Activated naive CD8-positive, alpha-beta T cell treated with anti-CD3 and anti-CD28 coated beads, Interleukin-2, amount 10 ng/mL, durations not matched to agents 7 days and 5 days (primary cell): Measurements from ENCODE around the gene MTPN. TPM values are rescaled to one million over a fixed set of nuclear protein-coding genes. Genes with fewer than 3 reads are reported as not detected.

Experiments
- ATAC-seq: fragments of 150-1000 bp; cut with Tn5 transposase; one replicate; pipeline ENCODE4 v1.10.0; 2021; ENCODE audit warnings: low read depth, moderate library complexity
- POLR2A ChIA-PET: fragments of 350-600 bp; sonication (Branson Sonifier 250); formaldehyde crosslinking; loops from one replicate; lab custom pipeline; 2021; ENCODE audit warnings: antibody characterized with exemption; lab: Charles Lee
- DNase-seq: peaks from one replicate; pipeline ENCODE4 v3.0.0; 2021
- H3K27ac Mint-ChIP-seq: one replicate; pipeline ENCODE4 v1.8.0; 2022; ENCODE audit warnings: mild to moderate bottlenecking, mixed read lengths
- H3K27me3 Mint-ChIP-seq: one replicate; pipeline ENCODE4 v1.8.0; 2022; ENCODE audit warnings: mild to moderate bottlenecking, moderate library complexity, mixed read lengths
- H3K36me3 Mint-ChIP-seq: one replicate; pipeline ENCODE4 v1.8.0; 2021; ENCODE audit warnings: mild to moderate bottlenecking, mixed read lengths
- H3K4me1 Mint-ChIP-seq: one replicate; pipeline ENCODE4 v1.8.0; 2021; ENCODE audit warnings: mixed read lengths
- H3K4me3 Mint-ChIP-seq: one replicate; pipeline ENCODE4 v1.8.0; 2022; ENCODE audit warnings: mild to moderate bottlenecking, moderate library complexity, mixed read lengths
- H3K9me3 Mint-ChIP-seq: one replicate; pipeline ENCODE4 v1.8.0; 2021; ENCODE audit warnings: mixed read lengths
- total RNA-seq, 2 experiments: library from RNA; stranded (reverse); gene quantifications; one replicate each; pipeline ENCODE4 v1.2.3, GENCODE V29; 2021

The MTPN gene
- total RNA-seq, 2 experiments from 2014 or later, result 120 to 127 TPM

DNA sequence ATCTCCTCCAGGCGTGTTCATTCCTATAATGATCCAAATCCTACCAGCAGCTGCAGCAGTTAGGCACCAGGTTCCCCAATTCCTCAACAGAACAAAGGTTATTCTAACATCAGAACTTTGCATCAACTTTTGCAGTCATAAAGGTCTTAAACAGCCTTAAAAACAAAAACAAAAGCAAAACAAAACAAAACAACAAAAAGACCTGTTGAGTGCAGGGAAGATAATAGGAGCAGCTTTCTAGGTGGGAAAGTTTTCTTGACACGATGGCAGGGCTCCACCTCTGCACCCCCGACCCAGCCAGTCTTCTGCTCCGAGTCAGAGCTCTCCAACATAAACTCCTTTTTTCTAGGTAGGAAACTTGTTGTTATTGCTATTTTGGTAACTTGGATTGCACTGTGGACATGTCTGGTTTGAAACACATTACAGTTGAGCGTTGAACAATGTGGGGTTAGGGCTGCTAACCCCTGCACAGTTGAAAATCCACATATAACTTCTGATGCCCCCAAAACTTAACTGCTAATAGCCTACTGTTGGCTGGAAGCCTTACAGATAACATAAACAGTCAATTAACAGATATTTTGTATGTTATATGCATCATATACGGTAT is 77.6 kb downstream of the MTPN start:
- POLR2A ChIA-PET, result no interaction called here
- Mint-ChIP-seq H3K36me3 (no peaks in the 10 kb centered on the region), H3K4me3 (no peak overlapping the region), H3K27me3 (no peaks in the 10 kb centered on the region), H3K27ac (no peak overlapping the region), H3K4me1 (no peaks in the 10 kb centered on the region), H3K9me3 (no peaks in the 10 kb centered on the region)
- ATAC-seq, result no peak
- DNase-seq, result no peak

DNA sequence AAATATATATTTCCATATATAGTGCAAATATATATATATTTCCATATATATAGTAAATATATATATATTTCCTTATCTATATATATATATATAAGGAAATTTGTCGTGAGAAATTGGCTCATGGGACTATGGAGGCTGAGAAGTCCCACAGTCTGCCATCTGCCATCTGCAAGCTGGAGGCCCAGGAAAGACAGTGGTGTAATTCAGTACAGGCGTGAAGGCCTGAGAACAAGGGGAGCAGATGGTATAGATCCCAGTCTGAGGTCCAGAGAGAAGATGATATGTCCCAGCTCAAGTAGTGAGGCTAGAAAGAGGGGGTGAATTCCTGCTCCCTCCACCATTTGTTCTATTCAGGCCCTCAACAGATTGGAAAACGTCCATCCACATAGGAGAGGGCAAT is 78.9 kb downstream of the MTPN start:
- ATAC-seq (no peak), DNase-seq (no peak)
- H3K4me1 Mint-ChIP-seq, result no peaks in the 10 kb centered on the region
- no peak overlapping the region for H3K27ac Mint-ChIP-seq
- H3K4me3 Mint-ChIP-seq, result no peak overlapping the region
- no peaks in the 10 kb centered on the region for H3K27me3 Mint-ChIP-seq
- H3K36me3 Mint-ChIP-seq, result no peaks in the 10 kb centered on the region
- no peaks in the 10 kb centered on the region for H3K9me3 Mint-ChIP-seq
- POLR2A ChIA-PET, result no interaction called here

DNA sequence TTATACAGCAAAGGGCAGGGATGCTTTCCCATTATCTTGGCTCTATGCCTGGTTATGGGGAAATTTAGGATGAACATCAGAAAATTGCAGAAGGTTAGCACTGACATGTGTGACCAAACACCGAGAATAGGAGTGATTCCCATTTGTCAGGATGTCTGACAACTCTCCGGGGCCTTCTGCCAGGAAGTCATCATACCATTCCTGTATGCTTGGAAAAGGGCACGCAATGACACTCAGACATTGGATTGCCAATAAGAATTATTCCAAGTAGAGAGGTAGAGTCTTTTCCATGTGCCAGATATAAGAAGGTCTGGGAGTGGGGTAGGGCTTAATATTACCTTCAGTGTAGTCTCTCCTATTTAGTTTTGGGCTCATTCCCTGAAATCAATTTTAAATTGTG is 82.3 kb downstream of the MTPN start:
- Mint-ChIP-seq H3K9me3 (no peaks in the 10 kb centered on the region), H3K27me3 (no peaks in the 10 kb centered on the region), H3K4me1 (no peaks in the 10 kb centered on the region), H3K27ac (no peak overlapping the region), H3K4me3 (no peak overlapping the region), H3K36me3 (no peaks in the 10 kb centered on the region)
- POLR2A ChIA-PET, result no interaction called here
- DNase-seq (no peak), ATAC-seq (no peak)

DNA sequence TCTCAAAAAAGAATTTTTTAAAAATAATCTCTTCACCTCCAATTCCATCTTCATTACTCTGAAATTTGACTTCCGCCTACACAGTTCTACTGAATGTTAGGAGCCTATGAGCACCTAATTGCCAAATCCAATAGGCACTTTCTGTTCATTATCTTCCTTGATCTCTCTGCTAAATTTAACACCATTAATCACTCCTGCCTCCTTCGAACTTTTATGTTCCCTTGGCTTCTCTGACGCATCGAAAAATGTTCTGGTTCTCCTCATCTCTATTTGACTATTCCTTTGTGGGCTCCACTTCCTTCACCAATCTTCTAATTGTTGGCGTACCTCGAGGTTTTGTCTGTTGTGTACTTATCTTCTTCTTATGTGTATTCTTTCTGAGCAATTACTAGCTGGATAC is 87.3 kb downstream of the MTPN start:
- no peak overlapping the region for H3K27ac Mint-ChIP-seq
- POLR2A ChIA-PET, result no interaction called here
- no peaks in the 10 kb centered on the region for H3K9me3 Mint-ChIP-seq
- no peak overlapping the region for H3K4me3 Mint-ChIP-seq
- no peaks in the 10 kb centered on the region for H3K36me3 Mint-ChIP-seq
- peaks cover 5% of the 10 kb centered on the region for H3K27me3 Mint-ChIP-seq
- H3K4me1 Mint-ChIP-seq, result no peaks in the 10 kb centered on the region
- DNase-seq (no peak), ATAC-seq (no peak)

DNA sequence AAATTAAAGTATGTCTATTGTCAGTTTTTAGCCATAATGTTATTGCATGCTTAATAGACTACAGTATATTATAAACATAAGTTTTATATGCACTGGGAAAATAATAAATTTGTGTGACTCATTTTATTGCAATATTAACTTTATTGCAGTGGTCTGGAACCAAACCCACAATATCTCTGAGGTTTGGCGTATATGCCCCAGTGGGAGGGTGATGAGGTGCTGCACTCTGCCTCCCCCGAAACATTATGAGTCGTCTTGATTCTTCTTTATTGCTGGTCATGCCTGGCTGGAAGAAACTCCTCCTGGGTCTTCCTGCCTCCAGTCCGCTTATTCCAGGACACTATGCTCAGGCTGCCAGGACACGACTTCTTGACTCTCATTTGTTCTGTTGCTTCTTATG is 88.4 kb downstream of the MTPN start:
- peaks cover 5% of the 10 kb centered on the region for H3K27me3 Mint-ChIP-seq
- H3K4me3 Mint-ChIP-seq, result no peak overlapping the region
- DNase-seq, result no peak
- no peaks in the 10 kb centered on the region for H3K9me3 Mint-ChIP-seq
- no peak overlapping the region for H3K27ac Mint-ChIP-seq
- ATAC-seq, result no peak
- POLR2A ChIA-PET, result no interaction called here
- H3K4me1 Mint-ChIP-seq, result no peaks in the 10 kb centered on the region
- H3K36me3 Mint-ChIP-seq, result no peaks in the 10 kb centered on the region

DNA sequence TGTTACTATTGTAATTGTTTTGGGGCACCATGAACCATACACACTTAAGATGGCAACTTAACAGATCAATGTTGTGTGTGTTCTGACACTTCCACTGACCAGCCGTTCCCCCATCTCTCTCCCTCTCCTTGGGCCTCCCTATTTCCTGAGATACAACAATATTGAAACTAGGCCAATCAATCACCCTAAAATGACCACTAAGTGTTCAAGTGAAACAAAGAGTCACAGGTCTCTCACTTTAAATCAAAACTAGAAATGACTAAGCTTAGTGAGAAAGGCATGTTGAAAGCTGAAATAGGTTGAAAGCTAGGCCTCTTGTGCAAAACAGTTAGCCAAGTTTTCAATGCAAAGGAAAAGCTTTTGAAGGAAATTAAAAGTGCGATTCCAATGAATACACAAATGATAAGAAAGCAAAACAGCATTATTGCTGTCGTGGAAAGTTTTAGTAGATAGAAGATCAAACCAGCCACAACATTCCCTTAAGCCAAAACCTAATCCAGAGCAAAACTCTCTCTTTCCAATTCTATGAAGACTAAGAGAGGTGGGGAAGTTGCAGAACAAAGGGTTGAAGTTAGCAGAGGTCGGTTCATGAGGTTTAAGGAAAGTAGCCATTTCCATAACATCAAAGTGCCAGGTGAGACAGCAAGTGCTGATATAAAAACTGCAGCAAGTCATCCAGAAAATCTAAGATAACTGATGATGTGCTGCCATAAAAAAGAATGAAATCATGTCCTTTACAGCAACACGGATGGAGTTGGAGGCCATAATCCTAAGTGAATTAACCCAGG is 90.6 kb downstream of the MTPN start:
- Mint-ChIP-seq H3K4me1 (no peaks in the 10 kb centered on the region), H3K9me3 (no peaks in the 10 kb centered on the region), H3K27ac (no peak overlapping the region), H3K27me3 (peaks cover 7% of the 10 kb centered on the region), H3K4me3 (no peak overlapping the region), H3K36me3 (no peaks in the 10 kb centered on the region)
- ATAC-seq, result no peak
- POLR2A ChIA-PET, result no interaction called here
- no peak for DNase-seq

DNA sequence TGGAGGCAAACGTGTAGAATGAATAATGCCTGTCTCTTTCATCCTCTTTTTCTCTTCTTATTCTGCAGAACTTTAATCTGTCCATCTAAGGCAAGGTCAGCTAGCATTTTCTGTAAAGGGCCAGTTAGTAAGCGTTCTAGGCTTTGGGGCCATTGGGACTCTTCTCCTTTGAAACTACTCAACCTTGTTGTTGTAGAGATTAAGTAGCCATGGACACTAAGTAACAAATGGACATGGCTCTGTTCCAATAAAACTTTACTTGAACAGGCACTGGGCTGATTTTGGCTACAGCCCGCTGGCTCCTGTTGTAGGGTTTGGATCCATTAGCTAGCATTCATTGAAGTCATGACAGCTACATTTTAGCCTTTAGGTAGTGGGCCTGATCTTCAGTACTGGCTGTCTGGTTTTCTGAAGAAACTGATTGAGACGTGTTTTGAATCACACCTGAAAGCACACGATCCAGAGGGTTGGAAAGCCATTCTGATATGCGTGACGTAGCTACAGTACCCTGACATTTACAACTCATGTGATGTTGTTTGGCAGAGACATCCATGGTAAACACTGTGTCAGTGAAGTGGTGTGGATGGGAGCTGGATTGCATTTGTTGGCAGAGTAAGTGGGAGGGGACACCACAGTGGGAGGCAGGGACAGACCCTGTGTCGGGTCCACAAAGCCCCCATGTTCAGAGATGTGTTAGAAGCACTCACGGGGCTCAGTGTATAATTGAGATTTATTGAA is 92.5 kb downstream of the MTPN start:
- Mint-ChIP-seq H3K4me3 (no peak overlapping the region), H3K9me3 (no peaks in the 10 kb centered on the region), H3K4me1 (no peaks in the 10 kb centered on the region), H3K36me3 (no peaks in the 10 kb centered on the region), H3K27me3 (peaks cover 10% of the 10 kb centered on the region), H3K27ac (no peak overlapping the region)
- POLR2A ChIA-PET, result no interaction called here
- DNase-seq (no peak), ATAC-seq (no peak)

DNA sequence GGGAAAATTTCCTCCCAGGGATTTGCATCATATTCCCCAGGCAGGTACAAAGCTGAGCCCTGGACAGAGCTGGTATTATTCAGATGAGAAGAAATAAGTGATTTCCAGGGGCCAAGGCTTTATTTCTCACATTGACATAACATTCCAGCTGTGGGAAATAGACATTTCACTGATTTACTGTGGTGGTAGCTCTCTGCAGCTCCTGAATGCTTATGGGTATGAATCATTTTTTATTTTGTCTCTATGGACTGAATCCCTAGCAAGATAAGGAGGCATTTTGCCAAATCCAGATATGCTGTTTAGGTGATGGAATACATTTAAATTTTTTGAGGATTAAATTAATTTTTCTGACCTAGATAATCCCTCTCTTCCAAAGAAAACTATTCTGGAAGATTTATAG is 97.9 kb downstream of the MTPN start:
- ATAC-seq (no peak), DNase-seq (no peak)
- Mint-ChIP-seq H3K4me1 (no peaks in the 10 kb centered on the region), H3K9me3 (no peaks in the 10 kb centered on the region), H3K27me3 (peaks cover 5% of the 10 kb centered on the region), H3K4me3 (no peak overlapping the region), H3K36me3 (no peaks in the 10 kb centered on the region), H3K27ac (no peak overlapping the region)
- POLR2A ChIA-PET, result no interaction called here

DNA sequence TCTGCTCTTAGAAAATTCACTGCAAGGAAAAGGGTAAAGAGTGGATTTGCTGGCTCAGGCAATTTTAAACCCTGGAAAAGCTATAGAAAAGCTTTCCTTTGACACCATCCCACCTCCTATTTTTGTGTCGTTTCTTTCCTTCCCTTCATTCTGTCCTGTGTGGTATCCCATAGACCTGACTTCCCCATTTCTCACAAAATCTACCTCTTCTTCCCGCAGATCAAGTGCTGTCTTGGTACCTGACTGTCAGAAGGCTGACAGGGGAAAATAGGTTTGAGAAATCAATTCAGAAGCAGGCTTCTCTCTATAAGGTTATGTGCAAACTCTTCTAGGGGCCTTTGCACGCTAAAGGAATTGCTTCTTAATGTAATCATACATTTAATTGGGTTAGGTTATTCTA is 98.9 kb downstream of the MTPN start:
- POLR2A ChIA-PET, result no interaction called here
- no peak overlapping the region for H3K4me3 Mint-ChIP-seq
- no peaks in the 10 kb centered on the region for H3K36me3 Mint-ChIP-seq

DNA sequence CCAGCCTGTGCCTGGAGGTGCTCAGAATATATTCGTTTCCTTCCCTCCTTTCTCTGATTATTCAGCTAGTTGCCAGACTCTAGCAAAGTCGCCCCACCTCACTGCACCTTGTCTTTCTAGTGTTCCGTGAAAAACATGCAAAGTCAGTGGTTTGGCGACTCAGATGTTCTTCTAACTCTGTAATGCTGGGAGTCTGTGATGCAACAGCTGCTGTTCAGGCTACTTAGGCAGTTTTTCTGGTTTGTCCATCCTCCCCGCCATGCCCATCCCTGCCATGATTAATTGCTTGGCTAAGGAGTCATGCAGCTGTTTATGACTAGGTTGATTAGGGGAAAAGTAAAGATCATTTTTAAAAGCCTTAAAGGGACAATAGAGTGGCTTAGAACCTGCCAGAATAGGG is 99.4 kb downstream of the MTPN start:
- H3K36me3 Mint-ChIP-seq, result no peaks in the 10 kb centered on the region
- H3K9me3 Mint-ChIP-seq, result no peaks in the 10 kb centered on the region
- no peak overlapping the region for H3K27ac Mint-ChIP-seq
- H3K4me3 Mint-ChIP-seq, result no peak overlapping the region
- no peaks in the 10 kb centered on the region for H3K4me1 Mint-ChIP-seq
- H3K27me3 Mint-ChIP-seq, result peaks cover 5% of the 10 kb centered on the region
- POLR2A ChIA-PET, result no interaction called here
- DNase-seq, result no peak
- no peak for ATAC-seq

More for the DNA sequence above, 98.9 kb downstream of the MTPN start:
- Mint-ChIP-seq H3K4me1 (no peaks in the 10 kb centered on the region), H3K27me3 (peaks cover 5% of the 10 kb centered on the region), H3K27ac (no peak overlapping the region), H3K9me3 (no peaks in the 10 kb centered on the region)
- DNase-seq (no peak), ATAC-seq (no peak)

Other genes with a start within 250 kb of the MTPN start
- not detected for gene SLC13A4, start 249.2 kb downstream of the MTPN start, total RNA-seq
- not detected for gene FAM180A, start 228.5 kb downstream of the MTPN start, total RNA-seq